ENCODE results near the gene EMP1.

Gene EMP1

GRCh38 chr12:13233830-13234641 is 37.5 kb downstream of the EMP1 start:
- peak; percentile 8 for DNase-seq (ENCODE audit: low spot score)
- Mint-ChIP-seq H3K27me3 (ENCODE audit: low read depth) (peaks cover 4% of the 10 kb centered on the region), H3K4me1 (ENCODE audit: low read depth) (no peaks in the 10 kb centered on the region), H3K36me3 (ENCODE audit: low read depth) (no peaks in the 10 kb centered on the region), H3K27ac (no peak overlapping the region), H3K9me3 (no peaks in the 10 kb centered on the region), H3K4me3 (no peak overlapping the region)

- DNase-seq (ENCODE audit: low spot score) = no peak
- no peaks in the 10 kb centered on the region for H3K36me3 Mint-ChIP-seq (ENCODE audit: low read depth)
- H3K27me3 Mint-ChIP-seq (ENCODE audit: low read depth) = peaks cover 7% of the 10 kb centered on the region
- H3K4me3 Mint-ChIP-seq = no peak overlapping the region
- H3K9me3 Mint-ChIP-seq = no peaks in the 10 kb centered on the region
- no peak overlapping the region for H3K27ac Mint-ChIP-seq
- no peaks in the 10 kb centered on the region for H3K4me1 Mint-ChIP-seq (ENCODE audit: low read depth)
These were observed 41.7 kb downstream of the EMP1 start for GRCh38 chr12:13238204-13238603.

GRCh38 chr12:13241833-13242488 is 45.4 kb downstream of the EMP1 start:
- H3K27me3 Mint-ChIP-seq (ENCODE audit: low read depth) = peaks cover 3% of the 10 kb centered on the region
- H3K27ac Mint-ChIP-seq = no peak overlapping the region
- no peak overlapping the region for H3K4me3 Mint-ChIP-seq
- no peaks in the 10 kb centered on the region for H3K9me3 Mint-ChIP-seq
- no peak for DNase-seq (ENCODE audit: low spot score)
- H3K4me1 Mint-ChIP-seq (ENCODE audit: low read depth) = no peaks in the 10 kb centered on the region
- no peaks in the 10 kb centered on the region for H3K36me3 Mint-ChIP-seq (ENCODE audit: low read depth)

- Mint-ChIP-seq H3K4me3 (no peak overlapping the region), H3K36me3 (ENCODE audit: low read depth) (no peaks in the 10 kb centered on the region), H3K27ac (no peak overlapping the region), H3K9me3 (no peaks in the 10 kb centered on the region), H3K4me1 (ENCODE audit: low read depth) (no peaks in the 10 kb centered on the region), H3K27me3 (ENCODE audit: low read depth) (peaks cover 4% of the 10 kb centered on the region)
- no peak for DNase-seq (ENCODE audit: low spot score)
These were observed 46.4 kb downstream of the EMP1 start for GRCh38 chr12:13242936-13243335.

- H3K4me1 Mint-ChIP-seq (ENCODE audit: low read depth) = no peaks in the 10 kb centered on the region
- peaks cover 7% of the 10 kb centered on the region for H3K27me3 Mint-ChIP-seq (ENCODE audit: low read depth)
- no peak overlapping the region for H3K27ac Mint-ChIP-seq
- no peak for DNase-seq (ENCODE audit: low spot score)
- no peaks in the 10 kb centered on the region for H3K9me3 Mint-ChIP-seq
- H3K36me3 Mint-ChIP-seq (ENCODE audit: low read depth) = no peaks in the 10 kb centered on the region
- H3K4me3 Mint-ChIP-seq = no peak overlapping the region
These were observed 47.1 kb downstream of the EMP1 start for GRCh38 chr12:13243516-13244070.

- no peaks in the 10 kb centered on the region for H3K36me3 Mint-ChIP-seq (ENCODE audit: low read depth)
- H3K27me3 Mint-ChIP-seq (ENCODE audit: low read depth) = peaks cover 12% of the 10 kb centered on the region
- H3K27ac Mint-ChIP-seq = no peak overlapping the region
- no peaks in the 10 kb centered on the region for H3K4me1 Mint-ChIP-seq (ENCODE audit: low read depth)
- no peak for DNase-seq (ENCODE audit: low spot score)
- H3K4me3 Mint-ChIP-seq = no peak overlapping the region
- H3K9me3 Mint-ChIP-seq = no peaks in the 10 kb centered on the region
These were observed 51.1 kb downstream of the EMP1 start for GRCh38 chr12:13247596-13247995.

- Mint-ChIP-seq H3K9me3 (no peaks in the 10 kb centered on the region), H3K27me3 (ENCODE audit: low read depth) (peaks cover 9% of the 10 kb centered on the region), H3K4me3 (no peak overlapping the region), H3K36me3 (ENCODE audit: low read depth) (no peaks in the 10 kb centered on the region), H3K4me1 (ENCODE audit: low read depth) (no peaks in the 10 kb centered on the region), H3K27ac (no peak overlapping the region)
- no peak for DNase-seq (ENCODE audit: low spot score)
These were observed 52.4 kb downstream of the EMP1 start for GRCh38 chr12:13248964-13249363.

- Mint-ChIP-seq H3K27me3 (ENCODE audit: low read depth) (peaks cover 12% of the 10 kb centered on the region), H3K36me3 (ENCODE audit: low read depth) (no peaks in the 10 kb centered on the region), H3K4me1 (ENCODE audit: low read depth) (no peaks in the 10 kb centered on the region), H3K4me3 (no peak overlapping the region), H3K9me3 (no peaks in the 10 kb centered on the region), H3K27ac (no peak overlapping the region)
- DNase-seq (ENCODE audit: low spot score) = no peak
These were observed 53.9 kb downstream of the EMP1 start for GRCh38 chr12:13250416-13250815.

- H3K36me3 Mint-ChIP-seq (ENCODE audit: low read depth) = no peaks in the 10 kb centered on the region
- DNase-seq (ENCODE audit: low spot score) = no peak
- H3K27me3 Mint-ChIP-seq (ENCODE audit: low read depth) = peaks cover 14% of the 10 kb centered on the region
- peaks cover 3% of the 10 kb centered on the region for H3K4me1 Mint-ChIP-seq (ENCODE audit: low read depth)
- no peaks in the 10 kb centered on the region for H3K9me3 Mint-ChIP-seq
- H3K4me3 Mint-ChIP-seq = no peak overlapping the region
- no peak overlapping the region for H3K27ac Mint-ChIP-seq
These were observed 55.0 kb downstream of the EMP1 start for GRCh38 chr12:13251521-13251920.

GRCh38 chr12:13252024-13252423 is 55.5 kb downstream of the EMP1 start:
- H3K4me1 Mint-ChIP-seq (ENCODE audit: low read depth) = peaks cover 3% of the 10 kb centered on the region
- no peak overlapping the region for H3K4me3 Mint-ChIP-seq
- H3K9me3 Mint-ChIP-seq = no peaks in the 10 kb centered on the region
- DNase-seq (ENCODE audit: low spot score) = no peak
- no peaks in the 10 kb centered on the region for H3K36me3 Mint-ChIP-seq (ENCODE audit: low read depth)
- no peak overlapping the region for H3K27ac Mint-ChIP-seq
- H3K27me3 Mint-ChIP-seq (ENCODE audit: low read depth) = peaks cover 14% of the 10 kb centered on the region

- no peaks in the 10 kb centered on the region for H3K36me3 Mint-ChIP-seq (ENCODE audit: low read depth)
- no peaks in the 10 kb centered on the region for H3K9me3 Mint-ChIP-seq
- DNase-seq (ENCODE audit: low spot score) = no peak
- H3K4me1 Mint-ChIP-seq (ENCODE audit: low read depth) = peaks cover 3% of the 10 kb centered on the region
- H3K4me3 Mint-ChIP-seq = no peak overlapping the region
- H3K27me3 Mint-ChIP-seq (ENCODE audit: low read depth) = peaks cover 14% of the 10 kb centered on the region
- no peak overlapping the region for H3K27ac Mint-ChIP-seq
These were observed 56.1 kb downstream of the EMP1 start for GRCh38 chr12:13252616-13253015.

GRCh38 chr12:13253966-13254760 is 57.6 kb downstream of the EMP1 start:
- H3K4me1 Mint-ChIP-seq (ENCODE audit: low read depth) = peaks cover 3% of the 10 kb centered on the region
- DNase-seq (ENCODE audit: low spot score) = no peak
- no peaks in the 10 kb centered on the region for H3K9me3 Mint-ChIP-seq
- H3K36me3 Mint-ChIP-seq (ENCODE audit: low read depth) = no peaks in the 10 kb centered on the region
- no peak overlapping the region for H3K27ac Mint-ChIP-seq
- peaks cover 11% of the 10 kb centered on the region for H3K27me3 Mint-ChIP-seq (ENCODE audit: low read depth)
- H3K4me3 Mint-ChIP-seq = no peak overlapping the region

GRCh38 chr12:13255792-13256691 is 59.5 kb downstream of the EMP1 start:
- H3K27me3 Mint-ChIP-seq (ENCODE audit: low read depth) = peaks cover 15% of the 10 kb centered on the region
- peaks cover 3% of the 10 kb centered on the region for H3K4me1 Mint-ChIP-seq (ENCODE audit: low read depth)
- no peaks in the 10 kb centered on the region for H3K9me3 Mint-ChIP-seq
- no peak overlapping the region for H3K27ac Mint-ChIP-seq
- no peaks in the 10 kb centered on the region for H3K36me3 Mint-ChIP-seq (ENCODE audit: low read depth)
- no peak overlapping the region for H3K4me3 Mint-ChIP-seq
- peak; percentile 74 for DNase-seq (ENCODE audit: low spot score)

All from T-helper 2 cell treated with Interferon-gamma antibody and Interleukin-4, amounts not matched to agents 5 μg/mL and 100 μg/mL, for 36 hours (primary cell).